Osteocyte (in vitro differentiated cells): ENCODE data around the gene SH3BP2. TPM values are rescaled to one million over a fixed set of nuclear protein-coding genes. Genes with fewer than 3 reads are reported as not detected.
A peak's percentile ranks its signal among the peaks of the same experiment; 100 is the strongest.

Source experiments
- DNase-seq: peaks from one replicate; pipeline ENCODE4 v3.0.0; 2021; ENCODE audit warnings: mixed read lengths; ENCODE audit not compliant: unreplicated experiment; ENCODE audit errors: extremely low spot score
- H3K27ac Mint-ChIP-seq: one replicate; pipeline ENCODE4 v1.8.0; 2021; ENCODE audit warnings: mild to moderate bottlenecking, mixed read lengths; ENCODE audit not compliant: unreplicated experiment
- H3K27me3 Mint-ChIP-seq: one replicate; pipeline ENCODE4 v1.8.0; 2021; ENCODE audit warnings: mixed read lengths; ENCODE audit not compliant: unreplicated experiment
- H3K36me3 Mint-ChIP-seq: one replicate; pipeline ENCODE4 v1.8.0; 2021; ENCODE audit warnings: mixed read lengths; ENCODE audit not compliant: unreplicated experiment
- H3K4me1 Mint-ChIP-seq: one replicate; pipeline ENCODE4 v1.8.0; 2021; ENCODE audit warnings: mixed read lengths; ENCODE audit not compliant: unreplicated experiment
- H3K4me3 Mint-ChIP-seq: one replicate; pipeline ENCODE4 v1.8.0; 2021; ENCODE audit warnings: mild to moderate bottlenecking, moderate library complexity, mixed read lengths; ENCODE audit not compliant: unreplicated experiment
- H3K9me3 Mint-ChIP-seq: one replicate; pipeline ENCODE4 v1.8.0; 2021; ENCODE audit warnings: mixed read lengths; ENCODE audit not compliant: unreplicated experiment
- CTCF ChIP-seq: fragments of 200-600 bp; sonication (generic); IDR thresholded peaks from 2 replicates; pipeline ENCODE4 v1.5.0; 2021; ENCODE audit warnings: antibody characterized with exemption, mild to moderate bottlenecking, moderate library complexity
- total RNA-seq: library from RNA; stranded (reverse); gene quantifications from 2 replicates; pipeline ENCODE4 v1.2.1, GENCODE V29; 2021

SH3BP2 gene
- total RNA-seq, 1 donor from 2014 or later = 110 TPM

DNA sequence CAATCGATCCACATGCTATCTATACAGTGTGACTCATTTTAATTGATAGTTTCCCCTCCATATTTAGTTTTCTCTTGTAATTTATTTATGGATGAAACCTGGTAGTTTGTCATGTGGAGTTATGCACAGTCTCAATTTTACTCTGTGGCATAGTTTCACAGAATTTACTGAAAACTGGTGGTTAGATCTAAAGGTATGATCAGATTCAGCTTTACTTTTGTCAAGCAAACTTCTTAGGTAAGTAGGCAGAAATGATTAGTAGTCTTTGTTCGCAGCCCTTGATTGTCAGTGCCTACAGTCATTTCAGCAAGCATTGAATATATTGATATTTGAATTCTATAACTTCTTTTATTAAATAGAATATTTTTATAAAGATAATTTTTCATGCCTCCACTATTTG, 53.3 kb downstream of the SH3BP2 start:
- Mint-ChIP-seq H3K27me3 (no peaks in the 10 kb centered on the region), H3K9me3 (no peaks in the 10 kb centered on the region), H3K36me3 (peaks cover 2% of the 10 kb centered on the region), H3K27ac (no peak overlapping the region), H3K4me1 (peaks cover 59% of the 10 kb centered on the region), H3K4me3 (peak overlapping the region; percentile 98)
- DNase-seq = no peak
- no peak for TF ChIP-seq CTCF

GRCh38 chr4:2847302-2847871, 54.5 kb downstream of the SH3BP2 start:
- no peaks in the 10 kb centered on the region for H3K27me3 Mint-ChIP-seq
- no peak overlapping the region for H3K27ac Mint-ChIP-seq
- TF ChIP-seq CTCF = no peak
- no peak for DNase-seq
- H3K4me1 Mint-ChIP-seq = peaks cover 70% of the 10 kb centered on the region
- H3K36me3 Mint-ChIP-seq = no peaks in the 10 kb centered on the region
- H3K4me3 Mint-ChIP-seq = no peak overlapping the region
- no peaks in the 10 kb centered on the region for H3K9me3 Mint-ChIP-seq

- peaks cover 71% of the 10 kb centered on the region for H3K4me1 Mint-ChIP-seq
- no peak overlapping the region for H3K27ac Mint-ChIP-seq
- TF ChIP-seq CTCF = no peak
- H3K36me3 Mint-ChIP-seq = no peaks in the 10 kb centered on the region
- H3K4me3 Mint-ChIP-seq = no peak overlapping the region
- H3K27me3 Mint-ChIP-seq = no peaks in the 10 kb centered on the region
- no peak for DNase-seq
- H3K9me3 Mint-ChIP-seq = no peaks in the 10 kb centered on the region
Measured at GRCh38 chr4:2848449-2848848, 55.6 kb downstream of the SH3BP2 start.

DNA sequence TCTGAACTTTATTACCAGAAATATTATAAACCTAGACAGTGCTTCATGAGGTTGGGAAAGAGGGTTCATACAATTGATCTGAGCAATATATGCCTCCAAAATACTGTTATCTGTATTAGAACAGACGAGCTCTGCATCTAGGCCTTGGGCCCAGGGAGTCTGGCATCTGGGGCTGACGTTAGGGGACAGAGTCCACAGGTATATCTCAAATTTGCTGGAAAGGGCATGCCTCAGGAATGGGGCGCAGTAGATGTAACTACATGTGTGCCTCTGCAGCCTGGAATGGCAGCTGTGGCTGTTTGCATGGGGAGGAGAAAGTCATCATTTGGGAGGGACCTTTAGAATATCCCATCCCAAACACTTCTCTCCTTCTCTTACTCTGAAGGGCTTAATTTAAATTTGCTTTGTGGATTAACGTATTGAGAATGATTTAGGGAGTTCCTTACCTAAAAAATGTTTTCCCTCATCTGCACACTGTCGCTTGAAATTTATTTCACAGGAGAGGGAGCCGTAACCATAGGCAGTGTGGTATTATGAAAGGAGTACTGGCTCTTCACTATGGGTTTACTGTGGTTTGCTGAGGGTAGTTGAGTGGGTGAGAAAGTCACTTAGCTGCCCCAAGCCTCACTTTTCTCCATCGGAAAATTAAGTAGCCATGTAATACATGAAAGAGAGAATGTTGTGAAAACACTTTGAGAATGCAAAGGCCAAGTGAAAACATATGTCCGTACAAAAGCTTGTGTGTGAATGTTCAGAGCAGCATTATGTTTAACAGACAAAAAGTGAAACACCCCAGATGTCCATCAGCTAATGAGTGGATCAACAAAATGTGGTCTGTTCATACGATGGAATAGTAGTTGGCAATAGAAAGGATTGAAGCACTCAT, 56.6 kb downstream of the SH3BP2 start:
- Mint-ChIP-seq H3K4me1 (peaks cover 69% of the 10 kb centered on the region), H3K4me3 (peak overlapping the region; percentile 33), H3K27me3 (no peaks in the 10 kb centered on the region), H3K27ac (peak overlapping the region; percentile 59), H3K36me3 (peaks cover 5% of the 10 kb centered on the region), H3K9me3 (no peaks in the 10 kb centered on the region)
- DNase-seq = no peak
- TF ChIP-seq CTCF = no peak
